Measurements from ENCODE around the gene MAMDC2.
A peak's percentile ranks its signal among the peaks of the same experiment; 100 is the strongest.

The MAMDC2 gene

DNA sequence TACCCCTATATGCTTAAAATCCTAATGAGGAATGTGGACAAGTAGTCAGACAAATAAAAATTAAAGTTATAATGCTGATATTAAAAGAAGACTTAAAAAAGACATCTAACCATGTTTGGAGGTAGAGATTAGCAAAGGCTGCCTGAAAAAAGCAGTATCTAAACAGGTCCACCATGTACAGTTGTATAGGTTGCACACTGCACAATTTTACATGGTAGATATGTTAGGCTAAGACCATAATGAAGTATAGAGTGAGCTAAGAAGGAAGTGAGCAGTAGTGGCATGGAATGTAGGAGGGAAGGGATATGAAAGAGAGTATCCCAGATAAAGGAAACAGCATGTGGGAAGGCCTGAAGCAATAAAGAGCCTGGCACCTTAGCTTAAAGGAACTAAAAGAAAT, 51.1 kb downstream of the MAMDC2 start:
- Mint-ChIP-seq H3K4me3 (no peak overlapping the region), H3K27ac (no peak overlapping the region), H3K27me3 (peaks cover 12% of the 10 kb centered on the region), H3K4me1 (ENCODE audit: low read depth) (no peaks in the 10 kb centered on the region), H3K36me3 (ENCODE audit: low read depth) (no peaks in the 10 kb centered on the region), H3K9me3 (no peaks in the 10 kb centered on the region)

GRCh38 chr9:70097187-70097586, 53.5 kb downstream of the MAMDC2 start:
- Mint-ChIP-seq H3K27ac (no peak overlapping the region), H3K4me1 (ENCODE audit: low read depth) (no peaks in the 10 kb centered on the region), H3K36me3 (ENCODE audit: low read depth) (no peaks in the 10 kb centered on the region), H3K4me3 (no peak overlapping the region), H3K9me3 (no peaks in the 10 kb centered on the region), H3K27me3 (peaks cover 12% of the 10 kb centered on the region)

- Mint-ChIP-seq H3K4me1 (ENCODE audit: low read depth) (no peaks in the 10 kb centered on the region), H3K9me3 (no peaks in the 10 kb centered on the region), H3K4me3 (no peak overlapping the region), H3K27ac (no peak overlapping the region), H3K27me3 (peaks cover 5% of the 10 kb centered on the region), H3K36me3 (ENCODE audit: low read depth) (no peaks in the 10 kb centered on the region)
Measured at GRCh38 chr9:70100362-70100761, 56.7 kb downstream of the MAMDC2 start.

DNA sequence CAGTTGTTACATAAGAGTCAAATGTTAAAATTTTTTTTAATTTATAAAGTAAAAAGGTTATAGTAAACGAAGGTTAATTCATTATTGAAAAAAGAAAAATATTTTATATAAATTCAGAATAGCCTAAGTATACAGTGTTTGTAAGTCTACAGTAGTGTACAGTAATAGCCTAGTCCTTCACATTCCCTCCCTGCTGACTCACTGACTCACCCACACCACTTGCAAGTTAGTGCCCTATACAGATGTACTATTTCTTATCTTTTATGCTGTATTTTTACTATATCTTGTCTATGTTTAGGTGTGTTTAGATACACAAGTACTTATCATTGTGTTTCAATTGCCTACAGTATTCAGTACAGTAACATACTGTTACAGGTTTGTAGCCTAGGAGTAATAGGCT, 57.6 kb downstream of the MAMDC2 start:
- H3K27ac Mint-ChIP-seq = no peak overlapping the region
- H3K4me1 Mint-ChIP-seq (ENCODE audit: low read depth) = no peaks in the 10 kb centered on the region
- H3K27me3 Mint-ChIP-seq = peaks cover 3% of the 10 kb centered on the region
- no peak overlapping the region for H3K4me3 Mint-ChIP-seq
- H3K36me3 Mint-ChIP-seq (ENCODE audit: low read depth) = no peaks in the 10 kb centered on the region
- H3K9me3 Mint-ChIP-seq = no peaks in the 10 kb centered on the region

DNA sequence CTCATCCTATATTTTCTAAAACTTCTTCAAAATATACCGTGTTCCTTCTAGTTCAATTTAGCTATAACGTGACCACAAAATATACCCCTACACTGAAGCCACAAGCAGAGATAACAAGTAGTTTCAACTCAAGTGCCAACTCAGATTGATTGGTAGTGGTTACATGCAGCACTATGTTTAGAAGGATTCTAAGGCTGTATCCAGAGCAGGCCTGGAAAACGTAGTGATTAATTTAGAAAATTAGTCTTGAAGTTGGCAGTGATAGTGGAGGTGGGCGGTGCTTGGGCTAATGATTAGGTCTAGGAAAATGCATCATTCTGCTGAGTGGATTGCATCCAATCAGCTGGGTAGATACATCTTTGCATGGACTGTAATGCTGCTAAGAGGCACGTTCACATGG, 61.5 kb downstream of the MAMDC2 start:
- Mint-ChIP-seq H3K36me3 (ENCODE audit: low read depth) (no peaks in the 10 kb centered on the region), H3K4me1 (ENCODE audit: low read depth) (peaks cover 1% of the 10 kb centered on the region), H3K27ac (no peak overlapping the region), H3K4me3 (no peak overlapping the region), H3K9me3 (no peaks in the 10 kb centered on the region), H3K27me3 (peaks cover 1% of the 10 kb centered on the region)

GRCh38 chr9:70106571-70106970, 62.9 kb downstream of the MAMDC2 start:
- H3K9me3 Mint-ChIP-seq = no peaks in the 10 kb centered on the region
- peaks cover 7% of the 10 kb centered on the region for H3K27me3 Mint-ChIP-seq
- peaks cover 10% of the 10 kb centered on the region for H3K4me1 Mint-ChIP-seq (ENCODE audit: low read depth)
- H3K36me3 Mint-ChIP-seq (ENCODE audit: low read depth) = no peaks in the 10 kb centered on the region
- no peak overlapping the region for H3K27ac Mint-ChIP-seq
- no peak overlapping the region for H3K4me3 Mint-ChIP-seq

- Mint-ChIP-seq H3K4me3 (no peak overlapping the region), H3K9me3 (no peaks in the 10 kb centered on the region), H3K27me3 (peaks cover 7% of the 10 kb centered on the region), H3K36me3 (ENCODE audit: low read depth) (no peaks in the 10 kb centered on the region), H3K4me1 (ENCODE audit: low read depth) (peaks cover 10% of the 10 kb centered on the region), H3K27ac (no peak overlapping the region)
Measured at GRCh38 chr9:70107558-70107957, 63.9 kb downstream of the MAMDC2 start.

DNA sequence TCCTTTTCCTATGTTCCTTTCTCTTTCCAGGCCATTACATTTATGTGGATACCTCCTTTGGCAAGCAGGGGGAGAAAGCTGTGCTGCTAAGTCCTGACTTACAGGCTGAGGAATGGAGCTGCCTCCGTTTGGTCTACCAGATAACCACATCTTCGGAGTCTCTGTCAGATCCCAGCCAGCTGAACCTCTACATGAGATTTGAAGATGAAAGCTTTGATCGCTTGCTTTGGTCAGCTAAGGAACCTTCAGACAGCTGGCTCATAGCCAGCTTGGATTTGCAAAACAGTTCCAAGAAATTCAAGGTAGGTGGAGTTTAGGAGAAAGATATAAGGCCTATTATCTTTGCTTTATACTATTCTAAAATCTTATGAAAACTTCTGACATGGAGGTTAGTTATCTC, 64.5 kb downstream of the MAMDC2 start:
- H3K36me3 Mint-ChIP-seq (ENCODE audit: low read depth) = no peaks in the 10 kb centered on the region
- H3K4me3 Mint-ChIP-seq = no peak overlapping the region
- H3K27me3 Mint-ChIP-seq = peaks cover 7% of the 10 kb centered on the region
- H3K27ac Mint-ChIP-seq = no peak overlapping the region
- peaks cover 10% of the 10 kb centered on the region for H3K4me1 Mint-ChIP-seq (ENCODE audit: low read depth)
- H3K9me3 Mint-ChIP-seq = no peaks in the 10 kb centered on the region

DNA sequence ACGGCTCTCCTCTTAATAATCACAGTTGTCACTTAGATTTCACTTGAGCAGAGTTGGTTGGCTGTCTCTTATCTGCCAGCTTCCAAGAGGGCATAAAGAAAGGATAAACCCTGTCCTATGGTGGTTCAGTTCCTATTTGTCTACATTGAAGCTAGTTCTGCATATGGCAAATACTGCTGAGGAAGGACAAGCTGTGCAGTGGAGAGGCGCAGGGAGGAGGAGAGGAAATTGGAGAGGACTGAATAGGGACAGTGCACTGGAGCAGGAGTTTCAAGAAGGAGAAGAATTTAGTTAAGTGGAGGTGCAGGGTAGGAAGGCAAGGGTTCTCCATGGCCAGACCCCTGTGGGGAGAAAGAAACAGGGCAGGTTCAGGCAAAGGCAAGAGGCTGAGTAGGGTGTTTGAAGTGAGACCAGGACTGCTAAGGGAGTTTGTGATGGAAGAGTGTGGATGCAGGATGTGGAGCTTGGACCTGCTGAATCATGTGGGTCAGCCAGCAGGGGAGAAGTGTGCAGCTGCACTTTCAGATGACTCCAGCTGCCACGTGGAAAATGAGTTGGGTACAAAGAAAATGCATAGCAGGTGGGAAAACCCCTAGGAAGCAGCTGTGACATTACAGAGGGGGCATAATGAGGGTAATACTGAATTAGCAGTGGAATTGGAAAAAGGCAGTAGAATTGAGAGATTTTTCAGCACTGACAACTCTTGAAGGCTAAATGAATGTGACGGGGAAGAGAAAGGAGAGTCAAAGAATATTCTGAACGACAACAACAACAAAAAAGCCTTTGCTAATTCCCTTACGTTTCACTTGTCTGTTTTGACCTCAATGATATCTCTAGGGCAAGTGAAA, 66.8 kb downstream of the MAMDC2 start:
- H3K9me3 Mint-ChIP-seq = no peaks in the 10 kb centered on the region
- H3K27me3 Mint-ChIP-seq = peaks cover 11% of the 10 kb centered on the region
- H3K36me3 Mint-ChIP-seq (ENCODE audit: low read depth) = no peaks in the 10 kb centered on the region
- no peak overlapping the region for H3K4me3 Mint-ChIP-seq
- H3K4me1 Mint-ChIP-seq (ENCODE audit: low read depth) = peaks cover 10% of the 10 kb centered on the region
- H3K27ac Mint-ChIP-seq = peak overlapping the region; percentile 29

- Mint-ChIP-seq H3K4me3 (no peak overlapping the region), H3K9me3 (no peaks in the 10 kb centered on the region), H3K27me3 (peaks cover 16% of the 10 kb centered on the region), H3K27ac (no peak overlapping the region), H3K36me3 (ENCODE audit: low read depth) (no peaks in the 10 kb centered on the region), H3K4me1 (ENCODE audit: low read depth) (peaks cover 10% of the 10 kb centered on the region)
Measured at GRCh38 chr9:70111042-70111602, 67.5 kb downstream of the MAMDC2 start.

- Mint-ChIP-seq H3K9me3 (no peaks in the 10 kb centered on the region), H3K36me3 (ENCODE audit: low read depth) (no peaks in the 10 kb centered on the region), H3K4me1 (ENCODE audit: low read depth) (peaks cover 10% of the 10 kb centered on the region), H3K27me3 (peaks cover 17% of the 10 kb centered on the region), H3K27ac (no peak overlapping the region), H3K4me3 (no peak overlapping the region)
Measured at GRCh38 chr9:70111641-70112236, 68.1 kb downstream of the MAMDC2 start.

GRCh38 chr9:70112981-70113380, 69.3 kb downstream of the MAMDC2 start:
- Mint-ChIP-seq H3K27ac (no peak overlapping the region), H3K4me3 (no peak overlapping the region), H3K4me1 (ENCODE audit: low read depth) (peaks cover 10% of the 10 kb centered on the region), H3K9me3 (no peaks in the 10 kb centered on the region), H3K36me3 (ENCODE audit: low read depth) (no peaks in the 10 kb centered on the region), H3K27me3 (peaks cover 22% of the 10 kb centered on the region)

GRCh38 chr9:70113403-70114022, 69.9 kb downstream of the MAMDC2 start:
- Mint-ChIP-seq H3K36me3 (ENCODE audit: low read depth) (no peaks in the 10 kb centered on the region), H3K4me1 (ENCODE audit: low read depth) (peaks cover 10% of the 10 kb centered on the region), H3K9me3 (no peaks in the 10 kb centered on the region), H3K4me3 (no peak overlapping the region), H3K27me3 (peaks cover 24% of the 10 kb centered on the region), H3K27ac (no peak overlapping the region)

DNA sequence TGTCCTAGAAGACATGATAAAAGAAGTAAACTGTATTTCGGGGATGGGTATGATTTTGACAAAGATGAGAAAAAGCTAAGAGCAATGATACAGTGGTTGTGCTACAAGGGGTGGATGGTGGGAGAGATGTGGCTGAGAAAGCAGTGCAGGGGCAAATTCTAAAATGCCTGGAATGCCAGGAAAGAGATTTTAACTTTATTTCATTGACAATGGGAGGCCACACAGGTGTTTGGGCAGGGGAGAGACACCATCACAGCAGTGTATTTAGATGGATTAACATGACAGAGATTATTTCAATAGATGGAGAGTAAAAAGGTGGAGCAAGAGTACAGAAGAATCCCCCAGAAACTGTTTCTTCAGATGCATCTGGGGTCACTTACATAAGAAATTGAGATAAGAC, 71.2 kb downstream of the MAMDC2 start:
- Mint-ChIP-seq H3K36me3 (ENCODE audit: low read depth) (no peaks in the 10 kb centered on the region), H3K27me3 (peaks cover 28% of the 10 kb centered on the region), H3K4me3 (no peak overlapping the region), H3K9me3 (no peaks in the 10 kb centered on the region), H3K27ac (no peak overlapping the region), H3K4me1 (ENCODE audit: low read depth) (peaks cover 10% of the 10 kb centered on the region)

- Mint-ChIP-seq H3K27ac (no peak overlapping the region), H3K27me3 (peaks cover 25% of the 10 kb centered on the region), H3K4me1 (ENCODE audit: low read depth) (no peaks in the 10 kb centered on the region), H3K9me3 (no peaks in the 10 kb centered on the region), H3K4me3 (no peak overlapping the region), H3K36me3 (ENCODE audit: low read depth) (no peaks in the 10 kb centered on the region)
Measured at GRCh38 chr9:70117835-70118319, 74.2 kb downstream of the MAMDC2 start.

Measured in stimulated activated naive CD8-positive, alpha-beta T cell treated with anti-CD3 and anti-CD28 coated beads, Interleukin-15, Interleukin-2, amounts not matched to agents 100 ng/mL and 50 ng/mL, for 24 hours (primary cell).